ENCODE measurements around the gene MBOAT1.

Gene MBOAT1

GRCh38 chr6:20092071-20092566 is 120.2 kb downstream of the MBOAT1 start:
- peak; percentile 55 for DNase-seq

DNA sequence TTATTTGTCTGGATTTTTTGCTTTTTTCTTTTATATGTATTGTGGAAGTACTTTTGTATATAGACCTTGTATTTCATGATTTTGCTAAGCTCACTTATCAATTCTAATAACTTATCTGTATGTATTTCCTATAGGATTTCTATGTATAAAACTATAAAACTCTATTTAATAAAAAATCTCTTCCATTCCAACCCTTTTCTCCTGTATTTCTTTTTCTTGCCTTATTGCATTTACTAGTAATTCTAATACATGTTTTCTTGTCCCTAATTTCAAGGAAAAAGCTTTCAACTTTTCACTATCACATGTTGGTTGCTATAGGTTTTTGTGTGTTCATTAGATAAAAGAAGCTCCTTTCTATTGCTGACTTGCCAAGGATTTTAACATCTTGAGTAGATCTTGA is 125.3 kb downstream of the MBOAT1 start:
- no peak for DNase-seq

GRCh38 chr6:20085817-20086216 is 126.5 kb downstream of the MBOAT1 start:
- DNase-seq, result no peak

GRCh38 chr6:20084411-20084810 is 127.9 kb downstream of the MBOAT1 start:
- DNase-seq, result no peak

DNA sequence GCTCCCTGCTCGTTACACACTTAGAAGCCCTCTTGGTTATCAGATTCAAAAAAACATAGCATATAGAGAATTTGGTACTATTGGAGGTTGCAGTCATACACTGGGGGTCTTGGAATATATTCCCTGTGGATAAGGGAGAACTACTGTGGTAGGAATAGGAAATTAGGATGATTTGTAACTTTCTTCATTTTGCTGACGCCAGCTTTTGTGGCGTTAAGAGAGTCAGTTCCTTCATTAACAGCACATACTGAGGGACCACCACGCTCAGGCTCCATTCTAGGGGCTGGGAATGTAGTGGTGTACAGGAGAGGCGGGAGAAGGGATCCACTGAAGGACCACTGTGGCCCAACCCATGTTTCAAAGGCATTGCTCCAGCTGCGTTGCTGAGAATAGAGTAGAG is 140.3 kb downstream of the MBOAT1 start:
- no peak for DNase-seq

GRCh38 chr6:20070047-20070446 is 142.2 kb downstream of the MBOAT1 start:
- DNase-seq, result no peak

GRCh38 chr6:20069021-20069522 is 143.2 kb downstream of the MBOAT1 start:
- DNase-seq, result no peak

GRCh38 chr6:20068421-20068988 is 143.8 kb downstream of the MBOAT1 start:
- DNase-seq, result no peak

- DNase-seq, result no peak
Measured at GRCh38 chr6:20061952-20062351, 150.3 kb downstream of the MBOAT1 start.

GRCh38 chr6:20060252-20060651 is 152.0 kb downstream of the MBOAT1 start:
- DNase-seq, result no peak

DNA sequence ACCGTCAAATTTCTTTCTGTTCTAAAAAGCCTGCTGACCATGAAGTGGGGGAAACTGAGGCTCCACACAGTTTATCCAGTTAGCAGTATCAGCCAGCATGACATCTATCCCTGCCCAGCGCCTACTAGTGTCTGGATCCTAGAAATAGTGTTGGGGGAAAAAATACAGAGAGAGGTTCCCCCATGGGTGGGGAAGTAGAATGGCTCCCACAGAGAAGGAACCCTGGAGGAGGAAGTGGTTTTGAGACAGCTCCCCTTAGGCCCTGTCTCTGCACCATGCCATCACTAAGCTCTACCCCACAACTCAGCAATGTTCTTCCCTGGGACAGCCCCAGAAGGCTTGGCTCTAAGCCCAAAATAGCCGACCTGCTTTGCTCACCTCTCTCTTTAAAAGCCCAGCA is 153.4 kb downstream of the MBOAT1 start:
- DNase-seq, result no peak

GRCh38 chr6:20058121-20058905 is 154.0 kb downstream of the MBOAT1 start:
- peak; percentile 65 for DNase-seq

DNA sequence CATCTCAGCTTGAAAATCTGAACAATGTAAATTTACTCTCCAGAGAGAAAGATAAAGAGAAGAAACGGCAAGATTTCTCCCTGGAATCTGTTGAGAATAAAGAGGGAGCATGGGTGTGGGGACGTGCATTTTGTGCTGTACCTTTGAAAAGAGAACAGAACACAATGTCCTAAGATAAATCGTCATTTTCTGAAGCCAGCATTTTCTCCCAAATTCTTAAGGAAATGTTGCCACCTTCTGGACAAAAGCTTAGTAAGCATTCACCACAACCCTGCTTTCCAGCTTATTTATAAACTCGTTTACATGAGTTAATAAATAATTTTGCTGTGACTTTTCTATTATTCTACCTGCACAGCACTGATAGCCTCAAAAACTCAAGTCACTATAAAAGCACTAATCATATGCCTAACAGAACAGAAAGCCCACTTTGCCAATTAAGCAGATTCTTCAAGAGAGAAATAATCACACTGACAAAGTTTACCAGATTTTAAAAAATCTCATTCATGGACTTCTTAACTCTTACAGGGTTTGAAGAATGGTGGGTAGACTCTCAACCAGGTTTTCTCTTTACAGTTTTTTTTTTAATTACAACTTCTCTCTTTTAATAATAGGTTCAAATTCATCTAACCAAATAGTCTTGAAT is 155.8 kb downstream of the MBOAT1 start:
- DNase-seq, result peak; percentile 67

- DNase-seq, result no peak
Measured at GRCh38 chr6:20055916-20056315, 156.4 kb downstream of the MBOAT1 start.
